DMS53 treated with DMSO at 0.1 percent for 48 hours (cell line): ENCODE measurements around the gene LRRC8D.

Experiments used
- DNase-seq: peaks from one replicate; lab custom pipeline; 2025; ENCODE audit not compliant: unreplicated experiment; lab: John Stamatoyannopoulos, UW

Gene LRRC8D

GRCh38 chr1:89890085-89890752 lies 69.4 kb downstream of the LRRC8D start:
- no peak for DNase-seq

GRCh38 chr1:89892816-89893215 lies 72.0 kb downstream of the LRRC8D start:
- no peak for DNase-seq

GRCh38 chr1:89894210-89895201 lies 73.7 kb downstream of the LRRC8D start:
- DNase-seq: no peak

GRCh38 chr1:89896105-89896942 lies 75.5 kb downstream of the LRRC8D start:
- no peak for DNase-seq

GRCh38 chr1:89897347-89898133 lies 76.7 kb downstream of the LRRC8D start:
- DNase-seq: no peak

GRCh38 chr1:89898150-89898549 lies 77.3 kb downstream of the LRRC8D start:
- no peak for DNase-seq

- DNase-seq: no peak
Measured at GRCh38 chr1:89898695-89899470, 78.1 kb downstream of the LRRC8D start.

- no peak for DNase-seq
Measured at GRCh38 chr1:89900323-89900722, 79.5 kb downstream of the LRRC8D start.

- no peak for DNase-seq
Measured at GRCh38 chr1:89900791-89901708, 80.2 kb downstream of the LRRC8D start.

GRCh38 chr1:89901957-89902669 lies 81.3 kb downstream of the LRRC8D start:
- no peak for DNase-seq

GRCh38 chr1:89903550-89903949 lies 82.7 kb downstream of the LRRC8D start:
- DNase-seq: no peak

- no peak for DNase-seq
Measured at GRCh38 chr1:89904219-89904980, 83.6 kb downstream of the LRRC8D start.

- DNase-seq: no peak
Measured at GRCh38 chr1:89905395-89906058, 84.7 kb downstream of the LRRC8D start.

GRCh38 chr1:89906088-89906487 lies 85.3 kb downstream of the LRRC8D start:
- DNase-seq: peak; percentile 22

GRCh38 chr1:89907727-89908212 lies 86.9 kb downstream of the LRRC8D start:
- DNase-seq: no peak

GRCh38 chr1:89908273-89908671 lies 87.4 kb downstream of the LRRC8D start:
- no peak for DNase-seq
